Activated T-cell treated with anti-CD3 and anti-CD28 coated beads for 48 hours (primary cell): Measurements from ENCODE around the gene MYCBP.

Experiments used
- DNase-seq: peaks from one replicate; pipeline ENCODE4 v3.0.0-alpha.2; 2020; ENCODE audit warnings: low read depth

Gene MYCBP

DNA sequence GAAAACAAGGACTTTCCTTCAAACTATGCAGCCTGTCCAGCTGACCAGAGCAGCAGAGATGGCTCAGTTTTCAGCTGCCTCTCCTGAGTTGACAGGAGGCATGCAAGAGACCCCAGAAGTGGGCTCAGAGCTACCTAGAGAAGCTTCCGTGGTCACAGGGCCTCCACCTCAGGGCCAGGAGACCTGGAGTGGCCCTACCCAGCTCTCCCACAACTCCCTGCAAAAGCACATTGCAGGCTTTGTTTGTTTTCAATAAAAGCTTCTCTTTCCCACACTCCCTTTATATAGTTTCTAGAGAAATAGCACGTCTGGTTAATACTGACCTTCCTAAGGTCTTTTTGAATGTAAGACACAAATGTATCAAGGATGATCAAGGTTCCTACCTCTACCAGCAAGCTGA lies 53.6 kb downstream of the MYCBP start:
- no peak for DNase-seq

DNA sequence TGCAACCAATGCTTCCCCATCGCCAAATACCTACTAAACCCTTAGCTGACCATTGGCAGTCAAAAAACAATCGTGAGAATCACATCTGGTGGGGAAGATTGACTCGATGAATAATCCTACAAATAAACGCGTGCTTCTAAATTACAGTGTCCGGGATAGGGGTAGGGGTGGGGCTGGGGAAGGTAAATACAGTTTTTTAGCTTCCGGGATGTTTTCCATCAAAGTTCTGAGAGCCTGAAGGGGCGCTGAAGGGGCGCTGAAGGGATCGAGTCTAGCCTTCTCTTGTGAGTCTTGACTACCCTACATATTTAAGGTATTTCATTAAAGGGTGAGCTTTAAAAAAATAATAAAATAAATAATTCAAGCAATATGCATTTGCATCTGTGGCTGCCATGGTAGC lies 54.1 kb downstream of the MYCBP start:
- DNase-seq: no peak

DNA sequence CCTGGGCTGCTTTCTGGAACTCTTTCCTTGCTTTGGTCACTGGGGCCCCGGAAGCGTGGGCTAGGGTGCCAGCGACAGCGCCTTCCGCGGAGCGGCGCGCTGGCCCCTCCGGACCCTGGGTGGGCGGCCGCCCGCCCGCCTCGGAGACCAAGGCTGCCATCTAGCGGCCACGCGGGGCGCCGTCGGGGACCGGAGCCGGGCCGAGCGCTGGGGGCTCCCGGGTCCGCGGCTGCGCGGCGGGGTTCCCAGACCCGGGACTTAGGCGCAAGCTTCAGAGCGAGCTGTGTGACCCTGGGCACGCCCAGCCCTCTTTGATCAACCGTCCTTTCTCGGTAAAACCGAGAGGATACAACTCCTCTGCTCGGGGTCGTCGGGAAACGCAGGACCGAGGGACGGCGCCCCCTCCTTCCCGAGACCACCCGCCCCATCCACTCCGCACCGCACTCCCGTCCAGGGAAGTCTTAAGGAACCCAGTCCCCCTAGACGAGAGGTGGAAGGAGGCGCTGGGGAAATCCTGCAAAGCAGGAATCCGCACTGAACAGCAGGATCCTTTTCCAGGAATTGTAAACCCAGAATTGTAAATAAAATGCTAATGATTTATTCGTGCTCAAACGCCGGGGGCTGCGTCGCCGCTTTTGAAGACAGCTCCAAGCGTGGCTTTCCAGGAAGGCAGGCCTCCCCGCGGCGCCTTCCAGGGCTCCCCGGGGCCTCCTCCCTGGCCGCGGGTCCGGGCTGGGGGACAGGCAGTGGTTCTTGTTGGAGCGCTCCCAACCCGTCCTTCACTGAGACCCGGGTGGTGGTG lies 54.8 kb downstream of the MYCBP start:
- peak; percentile 58 for DNase-seq

DNA sequence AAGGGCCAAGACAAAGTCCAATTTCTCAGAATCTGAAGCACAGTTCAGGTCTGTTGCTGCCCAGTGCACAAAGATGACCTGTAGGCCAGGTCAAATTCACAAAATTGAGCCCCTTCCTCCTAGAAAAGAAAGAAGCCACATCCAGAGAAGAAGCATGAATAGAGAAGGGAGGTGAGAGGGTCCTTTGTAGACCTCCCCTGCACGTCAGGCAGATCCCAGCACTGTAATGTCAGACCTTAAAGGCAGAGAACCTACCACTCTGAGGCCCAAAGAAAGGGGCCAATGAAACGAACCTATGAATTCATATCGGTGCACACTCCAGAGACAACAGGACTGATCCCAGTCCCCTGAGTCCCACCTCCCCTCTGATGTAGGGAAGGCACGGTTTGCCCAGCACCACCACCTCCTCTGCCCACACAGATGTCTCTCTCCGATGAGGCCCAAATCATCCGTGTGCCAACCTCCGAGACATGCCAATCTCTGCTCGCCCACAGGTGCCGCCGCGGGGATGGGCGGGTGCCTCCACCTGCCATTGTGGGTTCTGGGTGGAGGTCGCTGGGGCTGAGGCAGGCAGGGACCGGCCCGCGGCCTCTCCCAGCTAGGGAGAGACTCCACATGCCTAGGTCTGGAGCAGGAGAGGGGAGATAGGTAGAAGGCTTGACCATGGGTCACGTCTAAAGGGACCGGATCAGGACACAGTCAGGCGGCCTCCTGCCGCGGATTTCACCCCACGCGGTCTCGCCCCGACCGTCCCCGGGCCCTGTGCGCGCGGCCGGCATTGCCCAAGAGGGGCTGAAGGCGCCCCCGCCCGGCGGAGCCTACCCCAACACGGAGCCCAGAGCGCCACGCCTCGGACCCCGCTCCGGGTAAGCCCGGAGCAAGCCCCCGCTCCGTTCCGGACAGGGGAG lies 55.6 kb downstream of the MYCBP start:
- no peak for DNase-seq

DNA sequence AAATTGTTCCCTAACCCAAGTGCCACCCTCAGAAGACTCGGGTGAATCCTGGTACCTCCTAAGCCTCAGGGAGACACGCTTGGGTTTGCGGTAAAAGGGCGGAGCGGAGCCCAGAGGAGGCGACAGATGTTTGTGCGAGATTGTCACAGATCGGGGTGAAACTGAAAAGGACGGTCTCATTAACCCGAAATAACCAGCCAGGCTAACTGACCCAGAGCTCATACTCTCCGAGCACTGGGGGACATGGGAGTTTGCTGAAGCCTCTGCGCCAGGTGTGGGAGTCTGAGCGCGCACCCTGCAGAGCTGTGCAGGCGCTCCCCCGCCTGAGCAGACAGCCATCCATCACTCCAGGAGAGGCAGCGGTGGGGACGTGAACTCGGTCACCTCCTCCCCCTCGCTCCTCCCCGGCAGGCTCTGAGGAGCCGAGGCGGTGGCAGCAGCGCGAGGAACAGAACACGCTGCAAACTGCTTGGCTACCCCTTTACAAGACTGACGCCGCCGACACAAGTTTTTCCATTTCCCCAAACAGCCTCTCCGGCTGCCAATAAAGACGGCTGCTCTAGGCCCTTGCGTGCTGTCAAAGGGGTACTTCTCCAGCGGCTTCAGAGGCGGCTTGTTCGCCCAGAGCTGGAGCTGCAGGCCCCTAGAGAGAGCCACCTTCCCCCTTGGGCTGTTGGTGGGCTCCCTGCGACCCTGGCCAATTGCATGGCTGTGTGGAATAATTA lies 57.1 kb downstream of the MYCBP start:
- no peak for DNase-seq

DNA sequence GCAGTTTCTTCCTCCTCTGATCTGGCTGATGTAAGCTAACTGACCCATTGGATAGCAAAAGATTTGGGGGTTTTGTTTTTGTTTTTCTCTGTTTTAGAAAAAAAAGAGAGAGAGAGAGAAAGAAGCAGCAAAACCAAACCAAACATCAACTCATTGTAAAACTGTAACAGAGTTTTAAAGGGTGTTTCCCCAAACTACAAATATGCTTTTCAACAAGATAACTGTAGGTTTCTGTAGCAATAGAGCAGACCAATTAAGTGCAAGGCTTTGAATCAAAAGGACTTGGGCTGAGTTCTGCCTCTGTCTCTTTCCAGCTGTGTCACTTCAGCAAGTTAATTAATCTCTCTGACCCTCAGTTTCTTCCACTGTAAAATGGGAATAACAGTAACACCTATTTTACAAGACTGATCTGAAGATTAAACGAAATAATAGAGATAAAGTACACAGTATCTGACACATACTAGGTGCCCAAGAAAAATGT lies 58.1 kb downstream of the MYCBP start:
- no peak for DNase-seq

DNA sequence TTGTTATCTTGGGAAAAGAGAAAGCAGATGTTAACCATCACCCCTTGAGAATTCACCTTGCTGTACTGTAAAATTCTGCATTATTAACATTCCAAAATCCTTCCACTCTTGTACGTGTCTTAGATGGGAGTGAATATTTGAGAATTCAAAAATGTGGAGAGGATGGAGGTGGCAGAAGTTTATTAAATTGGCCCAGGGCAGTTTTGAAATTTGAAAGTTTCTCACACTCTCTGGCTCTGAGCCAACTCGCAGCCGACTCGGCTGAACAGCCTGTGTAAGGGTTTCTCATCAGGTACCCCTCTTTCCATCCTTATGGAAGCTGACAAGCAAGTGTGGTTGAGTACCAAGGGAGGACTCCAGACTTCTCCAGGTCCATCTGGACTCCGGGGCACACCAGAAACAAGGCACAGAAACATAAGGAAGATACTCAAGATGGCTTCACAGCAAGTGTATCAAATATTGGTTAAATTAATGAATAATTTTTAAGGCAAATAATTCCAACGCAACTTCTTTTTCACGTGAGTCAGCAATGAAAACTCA lies 58.6 kb downstream of the MYCBP start:
- no peak for DNase-seq

DNA sequence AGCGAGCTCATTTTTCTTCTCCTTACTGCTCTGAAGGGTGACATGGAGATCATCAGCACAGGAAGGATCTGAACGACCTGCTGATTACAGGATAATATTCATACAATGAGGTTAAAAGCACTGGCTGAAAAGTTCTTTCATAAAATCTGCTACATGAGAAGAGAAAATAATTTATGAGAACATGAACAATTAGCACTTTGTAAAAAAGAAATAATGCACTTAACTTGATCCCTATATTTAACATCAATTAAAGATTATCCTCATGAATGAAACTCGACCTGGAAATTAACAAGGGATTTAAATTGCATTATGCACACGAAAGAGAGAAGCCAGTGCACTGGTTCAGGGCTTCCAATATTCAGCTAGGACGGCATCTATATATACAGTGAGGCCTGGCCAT lies 60.2 kb downstream of the MYCBP start:
- DNase-seq: no peak
